Neural cell (in vitro differentiated cells): ENCODE results near the gene PRRG4.

Experiments used
- CTCF ChIP-seq: fragments of 450-650 bp; IDR thresholded peaks from 2 replicates; pipeline ENCODE4 v1.5.1; 2014; ENCODE audit warnings: antibody characterized with exemption, mild to moderate bottlenecking, moderate library complexity; ENCODE audit not compliant: poor library complexity, severe bottlenecking
- EZH2 ChIP-seq: fragments of 200-600, 300-800 bp; shearing (Covaris generic), sonication (generic); IDR thresholded peaks from 2 replicates; pipeline ENCODE4 v1.6.1; 2014; ENCODE audit warnings: antibody characterized with exemption, low read length, borderline replicate concordance, mild to moderate bottlenecking; ENCODE audit not compliant: insufficient read depth, poor library complexity, severe bottlenecking
- MXI1 ChIP-seq: fragments of 450-650 bp; conservative IDR thresholded peaks from 2 replicates; pipeline ENCODE4 v1.6.1; 2014; ENCODE audit warnings: antibody characterized with exemption, mild to moderate bottlenecking; ENCODE audit not compliant: poor library complexity, severe bottlenecking
- RAD21 ChIP-seq: fragments of 450-650 bp; conservative IDR thresholded peaks from 2 replicates; pipeline ENCODE4 v1.6.1; 2014; ENCODE audit warnings: antibody characterized with exemption, mild to moderate bottlenecking, moderate library complexity
- TAF1 ChIP-seq: IDR thresholded peaks from 2 replicates; pipeline ENCODE4 v1.6.1; 2012; ENCODE audit warnings: low read depth

- TF ChIP-seq CTCF (no peak), EZH2 (no peak), TAF1 (no peak), RAD21 (no peak), MXI1 (no peak)
Observed at GRCh38 chr11:32899438-32899837, 69.7 kb downstream of the PRRG4 start.
